K562 (cell line): ENCODE measurements around the gene CECR2. TPM values are rescaled to one million over a fixed set of nuclear protein-coding genes. Genes with fewer than 3 reads are reported as not detected.

Experiments used
- ATAC-seq: fragments of 200-7000 bp; cut with Tn5 transposase; 3 replicates; pipeline ENCODE4 v1.9.1; 2020; ENCODE audit warnings: moderate library complexity
- BruUV-seq: library from RNA; stranded (reverse); fragments of 400-500 nt; replicated peaks from 2 replicates; lab custom pipeline; 2021; lab: Mats Ljungman, UMichigan
- CTCF ChIA-PET: fragments of 300-600 bp; formaldehyde crosslinking; extraction: SDS; loops from one replicate; lab custom pipeline; 2021; ENCODE audit warnings: low intra/inter-chr PET ratio; lab: Yijun Ruan, JAX
- POLR2A ChIA-PET: fragments of 300-600, 350-650 bp; sonication (Branson Sonifier 250); formaldehyde crosslinking; extraction: SDS; loops from one replicate; lab custom pipeline; 2021; ENCODE audit warnings: antibody characterized with exemption, inconsistent platforms; lab: Yijun Ruan, JAX
- DNase-seq, 4 experiments: peaks; one replicate each; pipeline versions ENCODE4 v3.0.0 to v3.0.0-alpha.2; 2011 to 2018; ENCODE audit warnings: low spot score in 3 of 4, mixed read lengths in 3 of 4; ENCODE audit errors: extremely low read depth in 1 of 4
- FAIRE-seq: peaks from 2 replicates; lab custom pipeline; 2011; peaks lifted over from hg19 to GRCh38; lab: Jason Lieb, UNC
- H2AFZ ChIP-seq: 2 replicates; pipeline ENCODE4 v1.6.0; 2011; ENCODE audit warnings: low read depth, low read length, control low read depth, inconsistent platforms
- H3K27ac ChIP-seq: fragments of 200-600 bp; 3 replicates; pipeline ENCODE4 v1.8.0; 2011; ENCODE audit warnings: low read depth, mild to moderate bottlenecking, control low read depth, inconsistent platforms, low read length, moderate library complexity, mixed read lengths; ENCODE audit errors: extremely low read depth
- H3K27me3 ChIP-seq, 2 experiments: fragments of 300-600 bp in 1 of 2; 2 replicates in 1 of 2; 3 replicates in 1 of 2; pipeline versions ENCODE4 v1.6.0 to v1.8.0; 2011; ENCODE audit warnings: inconsistent platforms in 2 of 2, low read length in 2 of 2, mild to moderate bottlenecking in 1 of 2, mixed read lengths in 1 of 2, moderate library complexity in 1 of 2; ENCODE audit not compliant: control insufficient read depth in 2 of 2, insufficient read depth in 2 of 2
- H3K36me3 ChIP-seq: fragments of 300-600 bp; 3 replicates; pipeline ENCODE4 v1.8.0; 2011; ENCODE audit warnings: mild to moderate bottlenecking, low read length, inconsistent platforms; ENCODE audit not compliant: control insufficient read depth, insufficient read depth
- H3K4me1 ChIP-seq, 2 experiments: fragments of 200-600 bp in 1 of 2; replicated peaks in 1 of 2; 2 replicates in 1 of 2; 3 replicates in 1 of 2; pipeline versions ENCODE4 v1.5.1 to v1.8.0; 2011; ENCODE audit warnings: inconsistent platforms in 2 of 2, low read length in 2 of 2, mild to moderate bottlenecking in 1 of 2, mixed read lengths in 1 of 2, moderate library complexity in 1 of 2; ENCODE audit not compliant: control insufficient read depth in 2 of 2, insufficient read depth in 2 of 2
- H3K4me2 ChIP-seq: 2 replicates; pipeline ENCODE4 v1.6.1; 2011; ENCODE audit warnings: low read length, control low read depth, inconsistent platforms, mixed read lengths; ENCODE audit not compliant: insufficient read depth
- H3K4me3 ChIP-seq: fragments of 200-600 bp; sonication (generic), shearing (Covaris generic); 2 replicates; pipeline ENCODE4 v1.5.1; 2016; ENCODE audit warnings: control low read depth, inconsistent platforms
- H3K79me2 ChIP-seq: fragments of 200-600 bp; 3 replicates; pipeline ENCODE4 v1.8.0; 2011; ENCODE audit warnings: low read length, inconsistent platforms; ENCODE audit not compliant: control insufficient read depth, insufficient read depth
- H3K9ac ChIP-seq, 2 experiments: 2 replicates each; pipeline versions ENCODE4 v1.6.0 to v1.6.1; 2011; ENCODE audit warnings: low read depth in 2 of 2, low read length in 2 of 2, control low read depth in 1 of 2, inconsistent platforms in 1 of 2, mild to moderate bottlenecking in 1 of 2, mixed read lengths in 1 of 2; ENCODE audit not compliant: insufficient read depth in 1 of 2
- H3K9me1 ChIP-seq: one replicate; pipeline ENCODE4 v1.6.0; 2011; ENCODE audit warnings: inconsistent platforms, mild to moderate bottlenecking, low read length, moderate library complexity; ENCODE audit not compliant: control insufficient read depth, insufficient read depth
- H3K9me3 ChIP-seq: replicated peaks from 2 replicates; pipeline ENCODE4 v1.5.1; 2011; ENCODE audit warnings: low read depth, low read length, inconsistent platforms; ENCODE audit not compliant: control insufficient read depth, insufficient read depth
- H4K20me1 ChIP-seq: replicated peaks from 2 replicates; pipeline ENCODE4 v1.6.1; 2011; ENCODE audit warnings: low read length, inconsistent platforms, mixed read lengths; ENCODE audit not compliant: control insufficient read depth, insufficient read depth
- CEBPZ ChIP-seq: fragments of 150-350 bp; IDR thresholded peaks from 2 replicates; pipeline ENCODE4 v1.6.1; 2014; ENCODE audit warnings: low read depth, mild to moderate bottlenecking, low read length, borderline replicate concordance
- CXXC5 ChIP-seq: fragments of 250-450 bp; sonication (Bioruptor Pico); IDR thresholded peaks from 2 replicates; pipeline ENCODE4 v1.8.0; 2022; ENCODE audit warnings: inconsistent platforms, mild to moderate bottlenecking, moderate library complexity
- GATAD2B ChIP-seq: fragments of 450-650 bp; IDR thresholded peaks from 2 replicates; pipeline ENCODE4 v1.6.1; 2017; ENCODE audit warnings: mild to moderate bottlenecking, borderline replicate concordance
- NR2C1 ChIP-seq, 2 experiments: fragments of 450-650 bp; IDR thresholded peaks; 2 replicates each; pipeline ENCODE4 v1.6.1; 2017; ENCODE audit warnings: mild to moderate bottlenecking in 2 of 2, antibody characterized with exemption in 1 of 2, inconsistent platforms in 1 of 2, missing compliant biosample characterization in 1 of 2, missing genetic modification characterization in 1 of 2
- POLR3G ChIP-seq: IDR thresholded peaks from 2 replicates; pipeline ENCODE4 v1.6.1; 2011; ENCODE audit not compliant: insufficient read length, insufficient replicate concordance; ENCODE audit errors: extremely low read depth
- SMARCC2 ChIP-seq: fragments of 450-650 bp; IDR thresholded peaks from 2 replicates; pipeline ENCODE4 v1.6.1; 2017; ENCODE audit warnings: antibody characterized with exemption, moderate library complexity, mild to moderate bottlenecking, low read depth
- TBL1XR1 ChIP-seq, 2 experiments: IDR thresholded peaks; 2 replicates each; pipeline ENCODE4 v1.6.1; 2012; ENCODE audit warnings: improper control_type of control experiment in 2 of 2, low read length in 2 of 2, mild to moderate bottlenecking in 1 of 2
- XRCC5 ChIP-seq: fragments of 200-400 bp; formaldehyde crosslinking; IDR thresholded peaks from 2 replicates; pipeline ENCODE4 v1.6.1; 2017; ENCODE audit warnings: low read depth, mild to moderate bottlenecking, low read length
- ZBTB11 ChIP-seq, 3 experiments: fragments of 200-800 bp in 1 of 3; fragments of 250-450 bp in 1 of 3; fragments of 450-650 bp in 1 of 3; sonication (Bioruptor Pico) in 1 of 3; sonication (Bioruptor generic) in 1 of 3; formaldehyde crosslinking in 1 of 3; IDR thresholded peaks; 2 replicates each; pipeline versions ENCODE4 v1.6.1 to v1.8.0; 2016 to 2022; ENCODE audit warnings: mild to moderate bottlenecking in 2 of 3, missing genetic modification characterization in 2 of 3, missing compliant biosample characterization in 1 of 3, moderate library complexity in 1 of 3
- ZBTB26 ChIP-seq: fragments of 450-650 bp; formaldehyde crosslinking; IDR thresholded peaks from 2 replicates; pipeline ENCODE4 v1.4.0; 2022; ENCODE audit warnings: missing genetic modification characterization
- ZNF239 ChIP-seq: fragments of 250-450 bp; sonication (Bioruptor Pico); IDR thresholded peaks from 2 replicates; pipeline ENCODE4 v1.4.0; 2020; ENCODE audit warnings: mild to moderate bottlenecking
- ZNF354B ChIP-seq: fragments of 250-450 bp; sonication (Bioruptor Pico); IDR thresholded peaks from 2 replicates; pipeline ENCODE4 v1.4.0; 2020
- ZNF41 ChIP-seq: fragments of 250-450 bp; sonication (Bioruptor Pico); conservative IDR thresholded peaks from 2 replicates; pipeline ENCODE4 v1.4.0; 2020; ENCODE audit warnings: mild to moderate bottlenecking
- ZNF695 ChIP-seq: fragments of 450-650 bp; formaldehyde crosslinking; IDR thresholded peaks from 2 replicates; pipeline ENCODE4 v1.4.0; 2020; ENCODE audit warnings: mild to moderate bottlenecking, moderate library complexity
- ZNF696 ChIP-seq: fragments of 250-450 bp; sonication (Bioruptor Pico); conservative IDR thresholded peaks from 2 replicates; pipeline ENCODE4 v1.4.0; 2020; ENCODE audit warnings: mild to moderate bottlenecking, moderate library complexity
- WGBS: fragments of 100-300 bp; shearing (Covaris generic); methylation state at CpG from one replicate; pipeline ENCODE4 v1.1.6; 2016; ENCODE audit warnings: low coverage, mixed read lengths; ENCODE audit not compliant: insufficient coverage; ENCODE audit errors: missing lambda C conversion rate; 5-methylcytosine and 5-hydroxymethylcytosine counted together
- in situ Hi-C: fragments of 300-500 bp; cut with MboI; formaldehyde crosslinking; loops from 4 replicates; pipeline ENCODE4 v1.15.0; 2018; ENCODE audit warnings: inconsistent platforms, mixed read lengths
- intact Hi-C: fragments of 100-400 bp; cut with micrococcal nuclease; formaldehyde crosslinking; loops from 2 replicates; pipeline ENCODE4 v1.14.2; 2022
- polyA plus RNA-seq, 8 experiments: library from polyadenylated mRNA; depleted of rRNA in 4 of 8; stranded (reverse) in 5 of 8; unstranded in 3 of 8; fragments of >200 nt; fragmentation: Nextera tagmentation in 2 of 8; fragmentation: Illumina TruSeq in 1 of 8; extraction: Ambion mirVana in 2 of 8; extraction: Trizol in 1 of 8; gene quantifications; 2 replicates each; pipeline versions ENCODE4 v1.2.1 to v1.2.3, GENCODE V29; 2011 to 2014; ENCODE audit warnings: inconsistent platforms in 1 of 8, missing spikeins in 1 of 8
- total RNA-seq, 7 experiments: library from RNA; depleted of rRNA in 6 of 7; stranded (reverse); fragments of >200 nt in 6 of 7; fragmentation: Illumina TruSeq in 2 of 7; extraction: Trizol in 2 of 7; gene quantifications; 2 replicates each; pipeline versions ENCODE4 v1.2.1 to v1.2.3, GENCODE V29; 2011 to 2021; ENCODE audit warnings: low replicate concordance in 1 of 7

CECR2 gene
- total and polyA plus RNA-seq, 9 of the 15 experiments (the other 6 are each of a cell fraction or from before 2014, with no cell fraction given), result 0.01 to 1.00 (median 0.27) TPM

- no peak for ATAC-seq
- no peak overlapping the region for H3K27ac ChIP-seq
- H4K20me1 ChIP-seq, result no peaks in the 10 kb centered on the region
- BruUV-seq, result no TSS peak
- CTCF ChIA-PET, result no interaction called here
- no peaks in the 10 kb centered on the region for H3K9me3 ChIP-seq
- in situ Hi-C loops (no loop called here), intact Hi-C loops (no loop called here)
- no peak for DNase-seq
- H3K27me3 ChIP-seq, result peaks cover 0 to 13% of the 10 kb centered on the region in 2 experiments; a peak in 3 of 5 replicates
- H3K4me3 ChIP-seq, result no peak overlapping the region
- no peaks in the 10 kb centered on the region for H3K9me1 ChIP-seq
- H3K9ac ChIP-seq, result no peak overlapping the region
- POLR2A ChIA-PET, result interaction anchor here (2.4 kb wide), 1 partner anchor 11 kb away, joined by 8 read pairs; no protein-coding TSS in a partner anchor
- no peaks in the 10 kb centered on the region for H3K36me3 ChIP-seq
- no peaks in the 10 kb centered on the region for H3K4me1 ChIP-seq
- no peak overlapping the region for H2AFZ ChIP-seq
- no peak overlapping the region for H3K4me2 ChIP-seq
- H3K79me2 ChIP-seq, result no peaks in the 10 kb centered on the region
- no peak for FAIRE-seq
- 7% methylated on average over 5 of the region's 5 CpGs for WGBS
- TF ChIP-seq ZNF695 (no peak), ZBTB11 (CRISPR knock-in tag; IDR thresholded peaks at IDR 0.05) (no peak), ZBTB26 (no peak), POLR3G (no peak), NR2C1 (IDR thresholded peaks at IDR 0.05) (no peak), NR2C1 (tag; IDR thresholded peaks at IDR 0.05) (no peak), GATAD2B (no peak), CXXC5 (CRISPR knock-in tag) (no peak), ZNF41 (CRISPR knock-in tag) (no peak), CEBPZ (no peak), ZNF696 (no peak), ZNF239 (CRISPR knock-in tag) (no peak), ZNF354B (CRISPR knock-in tag) (no peak), TBL1XR1 (IDR thresholded peaks at IDR 0.05; ENCODE audit: low read length in 2 of 2) (no peak), SMARCC2 (no peak), XRCC5 (no peak)
These were observed 72.1 kb downstream of the CECR2 start for GRCh38 chr22:17441326-17441725.
